GM23248 (cell line): ENCODE data around the gene AKT2.

ENCODE experiments used
- EZH2 ChIP-seq: fragments of 200-600 bp; sonication (generic); IDR thresholded peaks from 2 replicates; pipeline ENCODE4 v1.6.1; 2018; ENCODE audit warnings: antibody characterized with exemption, mild to moderate bottlenecking; ENCODE audit not compliant: insufficient read depth, poor library complexity, severe bottlenecking
- EZH2phosphoT487 ChIP-seq: fragments of 200-600 bp; sonication (generic); IDR thresholded peaks from 2 replicates; pipeline ENCODE4 v1.6.1; 2018; ENCODE audit warnings: antibody characterized with exemption, moderate library complexity, mild to moderate bottlenecking, low read depth; ENCODE audit not compliant: insufficient read depth

- no peak for TF ChIP-seq EZH2
- TF ChIP-seq EZH2phosphoT487: no peak
These were observed 74.3 kb downstream of the AKT2 start for GRCh38 chr19:40210889-40211288.
